Activated naive CD8-positive, alpha-beta T cell treated with anti-CD3 and anti-CD28 coated beads for 36 hours (primary cell): ENCODE data around the gene GPA33. TPM values are rescaled to one million over a fixed set of nuclear protein-coding genes. Genes with fewer than 3 reads are reported as not detected.

Experiments
- DNase-seq: peaks from one replicate; pipeline ENCODE4 v3.0.0; 2021
- H3K27ac Mint-ChIP-seq: one replicate; pipeline ENCODE4 v1.8.0; 2022; ENCODE audit warnings: mild to moderate bottlenecking, moderate library complexity, mixed read lengths
- H3K27me3 Mint-ChIP-seq: one replicate; pipeline ENCODE4 v1.8.0; 2022; ENCODE audit warnings: mild to moderate bottlenecking, mixed read lengths
- H3K36me3 Mint-ChIP-seq: one replicate; pipeline ENCODE4 v1.8.0; 2021; ENCODE audit warnings: mild to moderate bottlenecking, mixed read lengths
- H3K4me1 Mint-ChIP-seq: one replicate; pipeline ENCODE4 v1.8.0; 2021; ENCODE audit warnings: mixed read lengths
- H3K4me3 Mint-ChIP-seq: one replicate; pipeline ENCODE4 v1.8.0; 2022; ENCODE audit warnings: mild to moderate bottlenecking, moderate library complexity, mixed read lengths
- H3K9me3 Mint-ChIP-seq: one replicate; pipeline ENCODE4 v1.8.0; 2022; ENCODE audit warnings: mixed read lengths
- total RNA-seq, 2 experiments: library from RNA; stranded (reverse); gene quantifications; one replicate each; pipeline ENCODE4 v1.2.3, GENCODE V29; 2021

Gene GPA33
- total RNA-seq, 2 experiments from 2014 or later = not detected

- Mint-ChIP-seq H3K4me3 (no peak overlapping the region), H3K27ac (no peak overlapping the region), H3K9me3 (peaks cover 7% of the 10 kb centered on the region), H3K36me3 (peaks cover 3% of the 10 kb centered on the region), H3K27me3 (no peaks in the 10 kb centered on the region), H3K4me1 (peaks cover 49% of the 10 kb centered on the region)
- no peak for DNase-seq
Observed at GRCh38 chr1:167105271-167106118, 15.3 kb upstream of the GPA33 start.

- Mint-ChIP-seq H3K9me3 (peaks cover 1% of the 10 kb centered on the region), H3K27ac (peak overlapping the region; percentile 18), H3K27me3 (no peaks in the 10 kb centered on the region), H3K36me3 (no peaks in the 10 kb centered on the region), H3K4me3 (no peak overlapping the region), H3K4me1 (peaks cover 37% of the 10 kb centered on the region)
- DNase-seq = no peak
Observed at GRCh38 chr1:167104256-167104633, 14.1 kb upstream of the GPA33 start.

- Mint-ChIP-seq H3K4me1 (peaks cover 29% of the 10 kb centered on the region), H3K27ac (no peak overlapping the region), H3K4me3 (no peak overlapping the region), H3K9me3 (peaks cover 1% of the 10 kb centered on the region), H3K27me3 (no peaks in the 10 kb centered on the region), H3K36me3 (no peaks in the 10 kb centered on the region)
- no peak for DNase-seq
Observed at GRCh38 chr1:167102906-167103573, 12.9 kb upstream of the GPA33 start.

GRCh38 chr1:167101754-167102153, 11.6 kb upstream of the GPA33 start:
- Mint-ChIP-seq H3K27me3 (no peaks in the 10 kb centered on the region), H3K9me3 (no peaks in the 10 kb centered on the region), H3K4me3 (no peak overlapping the region), H3K4me1 (peaks cover 29% of the 10 kb centered on the region), H3K27ac (no peak overlapping the region), H3K36me3 (no peaks in the 10 kb centered on the region)
- no peak for DNase-seq

GRCh38 chr1:167100730-167101129, 10.6 kb upstream of the GPA33 start:
- Mint-ChIP-seq H3K36me3 (no peaks in the 10 kb centered on the region), H3K4me3 (no peak overlapping the region), H3K4me1 (peaks cover 28% of the 10 kb centered on the region), H3K27me3 (no peaks in the 10 kb centered on the region), H3K9me3 (no peaks in the 10 kb centered on the region), H3K27ac (no peak overlapping the region)
- no peak for DNase-seq

- no peaks in the 10 kb centered on the region for H3K9me3 Mint-ChIP-seq
- peaks cover 27% of the 10 kb centered on the region for H3K4me1 Mint-ChIP-seq
- no peak for DNase-seq
- H3K27me3 Mint-ChIP-seq = no peaks in the 10 kb centered on the region
- H3K27ac Mint-ChIP-seq = no peak overlapping the region
- H3K4me3 Mint-ChIP-seq = no peak overlapping the region
- peaks cover 2% of the 10 kb centered on the region for H3K36me3 Mint-ChIP-seq
Observed at GRCh38 chr1:167099851-167100250, 9.7 kb upstream of the GPA33 start.

GRCh38 chr1:167095368-167095767, 5.2 kb upstream of the GPA33 start:
- Mint-ChIP-seq H3K27me3 (no peaks in the 10 kb centered on the region), H3K36me3 (peaks cover 3% of the 10 kb centered on the region), H3K4me3 (no peak overlapping the region), H3K9me3 (no peaks in the 10 kb centered on the region), H3K4me1 (peaks cover 15% of the 10 kb centered on the region), H3K27ac (no peak overlapping the region)
- no peak for DNase-seq

GRCh38 chr1:167094690-167095089, 4.5 kb upstream of the GPA33 start:
- DNase-seq = no peak
- H3K27me3 Mint-ChIP-seq = no peaks in the 10 kb centered on the region
- H3K4me3 Mint-ChIP-seq = no peak overlapping the region
- no peaks in the 10 kb centered on the region for H3K9me3 Mint-ChIP-seq
- no peak overlapping the region for H3K27ac Mint-ChIP-seq
- H3K4me1 Mint-ChIP-seq = peaks cover 19% of the 10 kb centered on the region
- H3K36me3 Mint-ChIP-seq = peaks cover 5% of the 10 kb centered on the region

GRCh38 chr1:167093846-167094516, 3.8 kb upstream of the GPA33 start, which contains the start of gene STYXL2:
STYXL2 (plus strand) TSS chr1:167094075; CDS start chr1:167094850, 775 bp downstream.
- H3K4me3 Mint-ChIP-seq = no peak within 1 kb of the TSS
- no peak for DNase-seq
- H3K4me1 Mint-ChIP-seq = peaks cover 19% of the 10 kb centered on the region
- H3K36me3 Mint-ChIP-seq = peaks cover 5% of the 10 kb centered on the region
- H3K9me3 Mint-ChIP-seq = no peaks in the 10 kb centered on the region
- no peak within 1 kb of the TSS for H3K27ac Mint-ChIP-seq
- H3K27me3 Mint-ChIP-seq = no peaks in the 10 kb centered on the region

GRCh38 chr1:167092653-167093052, 2.5 kb upstream of the GPA33 start:
- no peak overlapping the region for H3K4me3 Mint-ChIP-seq
- H3K4me1 Mint-ChIP-seq = peaks cover 19% of the 10 kb centered on the region
- no peak overlapping the region for H3K27ac Mint-ChIP-seq
- H3K36me3 Mint-ChIP-seq = peaks cover 5% of the 10 kb centered on the region
- no peaks in the 10 kb centered on the region for H3K9me3 Mint-ChIP-seq
- no peak for DNase-seq
- no peaks in the 10 kb centered on the region for H3K27me3 Mint-ChIP-seq

GRCh38 chr1:167089939-167090313, 251 bp downstream of the GPA33 start:
- Mint-ChIP-seq H3K4me1 (peaks cover 11% of the 10 kb centered on the region), H3K4me3 (no peak overlapping the region), H3K9me3 (no peaks in the 10 kb centered on the region), H3K36me3 (peaks cover 3% of the 10 kb centered on the region), H3K27ac (peak overlapping the region; percentile 86), H3K27me3 (no peaks in the 10 kb centered on the region)
- no peak for DNase-seq

GRCh38 chr1:167088746-167089417, 1.3 kb downstream of the GPA33 start:
- no peak overlapping the region for H3K4me3 Mint-ChIP-seq
- no peaks in the 10 kb centered on the region for H3K27me3 Mint-ChIP-seq
- peaks cover 10% of the 10 kb centered on the region for H3K4me1 Mint-ChIP-seq
- no peaks in the 10 kb centered on the region for H3K9me3 Mint-ChIP-seq
- H3K27ac Mint-ChIP-seq = no peak overlapping the region
- DNase-seq = no peak
- peaks cover 3% of the 10 kb centered on the region for H3K36me3 Mint-ChIP-seq

GRCh38 chr1:167086768-167087167, 3.4 kb downstream of the GPA33 start:
- peaks cover 3% of the 10 kb centered on the region for H3K36me3 Mint-ChIP-seq
- peaks cover 8% of the 10 kb centered on the region for H3K4me1 Mint-ChIP-seq
- no peak for DNase-seq
- no peak overlapping the region for H3K27ac Mint-ChIP-seq
- H3K4me3 Mint-ChIP-seq = no peak overlapping the region
- H3K9me3 Mint-ChIP-seq = no peaks in the 10 kb centered on the region
- H3K27me3 Mint-ChIP-seq = no peaks in the 10 kb centered on the region

GRCh38 chr1:167086033-167086432, 4.1 kb downstream of the GPA33 start:
- Mint-ChIP-seq H3K4me1 (peaks cover 8% of the 10 kb centered on the region), H3K36me3 (peaks cover 3% of the 10 kb centered on the region), H3K9me3 (no peaks in the 10 kb centered on the region), H3K27me3 (no peaks in the 10 kb centered on the region), H3K4me3 (no peak overlapping the region), H3K27ac (no peak overlapping the region)
- no peak for DNase-seq

GRCh38 chr1:167084757-167085156, 5.4 kb downstream of the GPA33 start:
- Mint-ChIP-seq H3K36me3 (no peaks in the 10 kb centered on the region), H3K4me1 (no peaks in the 10 kb centered on the region), H3K27ac (no peak overlapping the region), H3K27me3 (no peaks in the 10 kb centered on the region), H3K4me3 (no peak overlapping the region), H3K9me3 (no peaks in the 10 kb centered on the region)
- no peak for DNase-seq
